Peyer's patch (tissue), 4 donors: ENCODE data around the gene MT2A. TPM values are rescaled to one million over a fixed set of nuclear protein-coding genes. Genes with fewer than 3 reads are reported as not detected.

ENCODE experiments used
- DNase-seq, 3 donors: peaks; one replicate each; pipeline ENCODE4 v3.0.0-alpha.2; 2017 to 2019
- H3K27ac ChIP-seq, 4 donors: fragments of 200-600 bp; sonication (generic); one replicate each; pipeline ENCODE4 v1.5.1; 2016 to 2019
- H3K27me3 ChIP-seq, 2 donors: fragments of 200-600 bp; sonication (generic); one replicate each; pipeline ENCODE4 v1.5.1; 2019
- H3K36me3 ChIP-seq, 3 donors: fragments of 200-600 bp; sonication (generic); one replicate each; pipeline ENCODE4 v1.5.1; 2016 to 2019
- H3K4me1 ChIP-seq, 4 donors: fragments of 200-600 bp; sonication (generic); one replicate each; pipeline ENCODE4 v1.5.1; 2016 to 2019
- H3K4me3 ChIP-seq, 4 donors: fragments of 200-600 bp; sonication (generic); 1 replicate in 3 of 4; 2 replicates in 1 of 4; pipeline ENCODE4 v1.5.1; 2016 to 2019; ENCODE audit warnings: mild to moderate bottlenecking in 1 of 4
- H3K9me3 ChIP-seq, 4 donors: fragments of 200-600 bp; sonication (generic); one replicate each; pipeline ENCODE4 v1.5.1; 2016 to 2019; ENCODE audit warnings: mild to moderate bottlenecking in 1 of 4
- POLR2A ChIP-seq, 2 donors: fragments of 450-650 bp; IDR thresholded peaks; one replicate each; pipeline ENCODE4 v1.5.1; 2017; ENCODE audit warnings: antibody characterized with exemption in 2 of 2, mild to moderate bottlenecking in 2 of 2, moderate library complexity in 2 of 2
- total RNA-seq, 4 donors: library from RNA; depleted of rRNA; stranded (reverse); fragments of >200 nt; gene quantifications; one replicate each; pipeline ENCODE4 v1.1.0, GENCODE V29; 2016
- TF ChIP-seq, protein P1 (sequence below), 6 experiments: fragments of 450-650 bp in 4 of 6; fragments of 200-600 bp in 2 of 6; sonication (generic) in 1 of 6; IDR thresholded peaks; one replicate each; pipeline ENCODE4 v1.5.1; 2017 to 2019; ENCODE audit warnings: antibody characterized with exemption in 6 of 6, mild to moderate bottlenecking in 3 of 6, moderate library complexity in 1 of 6

The MT2A gene
- total RNA-seq, 4 donors from 2014 or later, result 33.2 to 1,072 (median 216) TPM

DNA sequence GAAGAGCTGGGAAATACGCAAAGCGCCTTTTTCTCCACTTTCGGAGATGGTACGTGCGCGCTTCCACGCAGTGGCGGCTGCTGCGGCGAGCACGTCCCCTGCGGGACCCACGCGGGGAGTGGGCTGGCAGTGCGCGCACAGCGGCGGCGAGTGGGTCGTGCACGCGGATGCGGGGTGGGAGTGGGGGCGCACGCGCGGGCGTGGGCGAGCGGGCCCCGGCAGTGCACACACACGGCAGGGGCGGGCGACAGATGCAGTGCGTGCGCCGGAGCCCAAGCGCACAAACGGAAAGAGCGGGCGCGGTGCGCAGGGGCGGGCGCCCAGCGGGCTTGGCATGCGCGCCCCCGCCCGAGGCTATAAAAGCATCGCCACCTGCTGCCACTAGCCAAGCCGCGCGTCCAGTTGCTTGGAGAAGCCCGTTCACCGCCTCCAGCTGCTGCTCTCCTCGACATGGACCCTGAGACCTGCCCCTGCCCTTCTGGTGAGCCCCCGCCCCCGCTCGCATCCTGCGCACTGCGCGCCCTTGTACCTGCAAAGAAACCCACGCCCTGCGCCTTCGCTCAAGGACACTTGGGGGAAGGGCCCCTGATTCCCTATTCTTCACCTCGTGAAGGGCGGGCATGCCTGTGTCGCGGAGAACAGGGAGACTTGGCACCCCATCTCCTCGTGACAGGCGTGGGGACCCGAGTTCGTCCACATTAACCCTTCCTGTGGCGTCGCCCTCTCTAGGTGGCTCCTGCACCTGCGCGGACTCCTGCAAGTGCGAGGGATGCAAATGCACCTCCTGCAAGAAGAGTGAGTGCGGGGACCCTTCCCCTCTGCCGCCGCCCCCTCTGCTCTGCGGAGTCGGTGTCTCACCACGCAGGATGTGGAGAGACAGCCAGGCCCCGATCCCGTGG lies 19.0 kb upstream of the MT2A start, which contains the start of gene MT3:
TSS of gene MT3 (plus strand) at position 388 of the 899 bp plus-strand sequence. CDS start at position 451, 63 bp downstream.
- Histone ChIP-seq H3K27me3 (peaks cover 0 to 10% of the 10 kb centered on the region in 2 donors), H3K9me3 (no peaks in the 10 kb centered on the region), H3K4me1 (peaks cover 0 to 12% (median 2%) of the 10 kb centered on the region in 4 donors), H3K27ac (no peak within 1 kb of the TSS), H3K4me3 (peak within 1 kb of the TSS in 3 of 4 donors; percentile 30 to 54 (median 52)), H3K36me3 (no peaks in the 10 kb centered on the region)
- no peak for TF ChIP-seq POLR2A (IDR thresholded peaks at IDR 0.05)
- TF ChIP-seq, protein P1, sequence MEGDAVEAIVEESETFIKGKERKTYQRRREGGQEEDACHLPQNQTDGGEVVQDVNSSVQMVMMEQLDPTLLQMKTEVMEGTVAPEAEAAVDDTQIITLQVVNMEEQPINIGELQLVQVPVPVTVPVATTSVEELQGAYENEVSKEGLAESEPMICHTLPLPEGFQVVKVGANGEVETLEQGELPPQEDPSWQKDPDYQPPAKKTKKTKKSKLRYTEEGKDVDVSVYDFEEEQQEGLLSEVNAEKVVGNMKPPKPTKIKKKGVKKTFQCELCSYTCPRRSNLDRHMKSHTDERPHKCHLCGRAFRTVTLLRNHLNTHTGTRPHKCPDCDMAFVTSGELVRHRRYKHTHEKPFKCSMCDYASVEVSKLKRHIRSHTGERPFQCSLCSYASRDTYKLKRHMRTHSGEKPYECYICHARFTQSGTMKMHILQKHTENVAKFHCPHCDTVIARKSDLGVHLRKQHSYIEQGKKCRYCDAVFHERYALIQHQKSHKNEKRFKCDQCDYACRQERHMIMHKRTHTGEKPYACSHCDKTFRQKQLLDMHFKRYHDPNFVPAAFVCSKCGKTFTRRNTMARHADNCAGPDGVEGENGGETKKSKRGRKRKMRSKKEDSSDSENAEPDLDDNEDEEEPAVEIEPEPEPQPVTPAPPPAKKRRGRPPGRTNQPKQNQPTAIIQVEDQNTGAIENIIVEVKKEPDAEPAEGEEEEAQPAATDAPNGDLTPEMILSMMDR (IDR thresholded peaks at IDR 0.05), result peak in 1 of 6 experiments; percentile 8
- peak in 2 of 3 donors; percentile 44 to 61 for DNase-seq

DNA sequence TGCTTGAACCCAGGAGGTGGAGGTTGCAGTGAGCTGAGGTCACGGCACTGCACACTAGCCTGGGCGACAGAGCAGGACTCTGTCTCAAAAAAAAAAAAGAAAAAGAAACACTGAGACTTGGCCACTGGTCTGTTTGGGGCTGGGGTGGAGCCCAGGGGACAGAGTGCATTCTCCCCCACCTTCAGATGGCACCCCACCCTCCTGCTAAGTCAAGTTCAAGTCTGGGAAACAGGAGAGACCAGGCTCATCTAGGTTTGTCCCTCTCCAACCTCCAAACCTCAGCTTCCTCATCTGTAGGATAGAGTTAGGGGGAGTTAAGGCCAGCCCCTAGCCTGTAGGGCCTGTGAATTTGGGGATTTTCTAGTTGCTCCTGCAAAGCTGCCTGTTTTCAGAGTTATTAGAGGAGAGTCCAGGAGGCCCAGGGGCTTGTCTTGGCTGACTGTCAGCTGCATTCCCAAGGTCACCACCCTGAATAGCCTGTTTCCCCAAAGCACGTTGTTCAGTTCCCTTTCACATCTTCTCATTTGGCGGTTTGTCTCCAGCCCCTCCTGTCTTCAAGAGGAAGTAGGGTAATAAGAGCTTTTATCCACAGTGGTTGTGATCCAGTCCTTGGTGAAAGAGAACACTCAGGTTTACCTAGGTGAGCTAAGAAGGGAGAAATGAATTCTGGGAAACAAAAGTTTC lies 16.9 kb upstream of the MT2A start:
- DNase-seq, result no peak

DNA sequence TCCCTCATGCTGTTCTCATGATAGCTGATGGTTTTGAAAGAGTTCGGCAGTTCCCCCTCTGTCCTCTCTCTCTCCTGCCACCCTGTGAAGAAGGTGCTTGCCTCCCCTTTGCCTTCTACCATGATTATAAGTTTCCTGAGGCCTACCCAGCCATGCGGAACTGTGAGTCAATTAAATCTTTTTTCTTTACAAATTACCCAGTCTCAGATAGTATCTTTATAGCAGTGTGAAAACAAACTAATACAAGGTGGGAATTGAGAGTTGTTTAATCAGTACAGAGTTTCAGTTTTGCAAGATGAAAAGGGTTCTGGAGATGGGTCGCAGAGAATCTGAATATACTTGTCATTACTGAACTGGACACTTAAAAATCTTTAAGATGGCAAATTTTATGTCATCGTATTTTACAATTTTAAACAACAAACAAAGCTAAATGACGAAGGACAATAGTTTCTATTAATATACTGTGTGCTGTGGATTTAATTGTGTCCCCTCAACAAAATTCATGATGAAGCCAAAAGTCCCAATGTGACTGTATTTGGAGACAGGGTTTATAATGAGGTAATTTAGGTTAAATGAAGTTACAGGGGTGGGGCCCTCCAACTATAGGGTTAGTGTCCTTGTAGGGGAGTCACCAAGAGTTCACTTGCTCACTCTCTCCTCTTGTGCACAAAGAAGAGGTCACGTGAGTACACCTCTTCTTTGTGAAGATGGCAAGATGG lies 14.7 kb upstream of the MT2A start:
- Histone ChIP-seq H3K4me1 (peaks cover 0 to 12% (median 2%) of the 10 kb centered on the region in 4 donors), H3K27ac (no peak overlapping the region), H3K27me3 (peaks cover 0 to 10% of the 10 kb centered on the region in 2 donors), H3K4me3 (no peak overlapping the region), H3K9me3 (no peaks in the 10 kb centered on the region), H3K36me3 (no peaks in the 10 kb centered on the region)
- TF ChIP-seq, protein P1 (IDR thresholded peaks at IDR 0.05), result no peak
- no peak for TF ChIP-seq POLR2A (IDR thresholded peaks at IDR 0.05)
- DNase-seq, result no peak

More for the DNA sequence above, 16.9 kb upstream of the MT2A start:
- H3K36me3 ChIP-seq, result no peaks in the 10 kb centered on the region
- H3K27ac ChIP-seq, result no peak overlapping the region
- H3K4me1 ChIP-seq, result peaks cover 0 to 12% (median 2%) of the 10 kb centered on the region in 4 donors
- H3K4me3 ChIP-seq, result no peak overlapping the region
- TF ChIP-seq, protein P1 (IDR thresholded peaks at IDR 0.05), result no peak
- no peak for TF ChIP-seq POLR2A (IDR thresholded peaks at IDR 0.05)
- peaks cover 0 to 10% of the 10 kb centered on the region in 2 donors for H3K27me3 ChIP-seq
- H3K9me3 ChIP-seq, result no peaks in the 10 kb centered on the region

DNA sequence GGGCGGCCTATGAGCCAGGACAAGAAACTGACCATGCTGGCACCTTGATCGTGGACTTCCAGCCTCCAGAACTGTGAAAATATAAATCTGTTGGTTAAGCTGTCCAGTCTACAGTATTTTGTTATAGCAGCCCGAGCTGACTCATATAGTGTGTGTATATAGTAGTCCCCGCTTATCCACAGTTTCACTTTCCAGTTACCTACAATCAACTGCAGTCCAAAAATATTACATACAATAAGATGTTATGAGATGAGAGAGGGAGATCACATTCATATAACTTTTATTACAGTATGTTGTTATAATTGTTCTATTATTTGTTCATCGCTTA lies 14.1 kb upstream of the MT2A start:
- no peak overlapping the region for H3K4me3 ChIP-seq
- H3K36me3 ChIP-seq, result no peaks in the 10 kb centered on the region
- TF ChIP-seq, protein P1 (IDR thresholded peaks at IDR 0.05), result no peak
- TF ChIP-seq POLR2A (IDR thresholded peaks at IDR 0.05), result no peak

DNA sequence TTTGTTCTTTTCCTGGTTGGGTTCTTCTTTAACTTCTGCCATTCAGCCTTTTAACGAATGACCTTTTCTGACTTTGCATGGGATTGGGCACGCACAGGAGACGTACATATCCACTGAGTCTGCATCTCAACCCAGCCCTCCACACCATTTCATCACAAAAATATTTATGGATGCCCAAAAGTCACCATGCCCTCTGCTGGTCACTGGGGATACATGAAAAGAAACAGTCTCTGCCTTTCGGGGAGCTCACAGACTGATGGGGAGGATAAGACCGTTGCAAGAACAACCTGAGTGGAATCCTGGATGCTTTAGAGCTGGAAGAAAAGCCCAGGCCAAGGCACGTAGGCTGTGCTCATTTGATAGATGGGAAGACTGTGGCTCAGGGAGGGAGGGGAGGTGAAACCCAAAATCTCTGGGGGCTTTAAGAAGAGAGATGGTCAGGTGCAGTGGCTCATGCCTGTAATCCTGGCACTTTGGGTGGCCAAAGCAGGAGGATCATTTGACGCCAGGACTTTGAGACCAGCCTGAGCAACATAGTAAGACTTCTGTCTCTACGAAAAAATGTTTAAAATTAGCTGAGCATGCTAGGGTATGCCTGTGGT lies 7.9 kb upstream of the MT2A start:
- no peaks in the 10 kb centered on the region for H3K9me3 ChIP-seq
- no peaks in the 10 kb centered on the region for H3K36me3 ChIP-seq
- H3K27me3 ChIP-seq, result no peaks in the 10 kb centered on the region
- H3K4me3 ChIP-seq, result no peak overlapping the region
- H3K27ac ChIP-seq, result no peak overlapping the region
- DNase-seq, result peak in 2 of 3 donors; percentile 33 to 57
- TF ChIP-seq POLR2A (IDR thresholded peaks at IDR 0.05), result no peak
- TF ChIP-seq, protein P1 (IDR thresholded peaks at IDR 0.05), result peak; percentile 33 to 59 (median 50)
- H3K4me1 ChIP-seq, result no peaks in the 10 kb centered on the region

More for the DNA sequence above, 14.1 kb upstream of the MT2A start:
- Histone ChIP-seq H3K9me3 (no peaks in the 10 kb centered on the region), H3K27ac (no peak overlapping the region), H3K27me3 (peaks cover 0 to 4% of the 10 kb centered on the region in 2 donors), H3K4me1 (peaks cover 0 to 6% (median 2%) of the 10 kb centered on the region in 4 donors)
- no peak for DNase-seq
